Fibroblast of skin of right biceps (primary cell): ENCODE results near the gene PDCD11.

ENCODE experiments used
- DNase-seq: peaks from one replicate; pipeline ENCODE4 v3.0.0-alpha.2; 2013

The PDCD11 gene

GRCh38 chr10:103450201-103450695 is 53.8 kb downstream of the PDCD11 start:
- DNase-seq = no peak

- peak; percentile 54 for DNase-seq
Observed at GRCh38 chr10:103451091-103451813, 54.8 kb downstream of the PDCD11 start.

GRCh38 chr10:103451831-103452505 is 55.5 kb downstream of the PDCD11 start, which contains the start of gene CALHM2:
Gene CALHM2, minus strand, starts transcription at chr10:103452370. Its CDS starts 2,429 bp downstream, at chr10:103449941.
- DNase-seq = peak; percentile 63

- DNase-seq = no peak
Observed at GRCh38 chr10:103452506-103453230, 56.2 kb downstream of the PDCD11 start.

GRCh38 chr10:103454026-103454425 is 57.6 kb downstream of the PDCD11 start:
- DNase-seq = no peak

GRCh38 chr10:103455235-103455634 is 58.8 kb downstream of the PDCD11 start:
- no peak for DNase-seq

GRCh38 chr10:103456074-103456660 is 59.7 kb downstream of the PDCD11 start:
- no peak for DNase-seq

- DNase-seq = no peak
Observed at GRCh38 chr10:103457176-103457712, 60.8 kb downstream of the PDCD11 start.

- DNase-seq = no peak
Observed at GRCh38 chr10:103457896-103458583, 61.6 kb downstream of the PDCD11 start.

- DNase-seq = no peak
Observed at GRCh38 chr10:103458720-103459119, 62.3 kb downstream of the PDCD11 start, which contains the start of gene CALHM1. Gene CALHM1, minus strand, starts transcription at chr10:103458900. Its CDS starts 149 bp downstream, at chr10:103458751.

GRCh38 chr10:103459615-103460014 is 63.2 kb downstream of the PDCD11 start:
- DNase-seq = no peak

- no peak for DNase-seq
Observed at GRCh38 chr10:103463499-103463898, 67.1 kb downstream of the PDCD11 start.

GRCh38 chr10:103465411-103466179 is 69.2 kb downstream of the PDCD11 start:
- DNase-seq = no peak

- no peak for DNase-seq
Observed at GRCh38 chr10:103466734-103467133, 70.3 kb downstream of the PDCD11 start.

- DNase-seq = no peak
Observed at GRCh38 chr10:103467406-103467805, 71.0 kb downstream of the PDCD11 start.

GRCh38 chr10:103469201-103469600 is 72.8 kb downstream of the PDCD11 start:
- DNase-seq = no peak

- peak; percentile 49 for DNase-seq
Observed at GRCh38 chr10:103470761-103471653, 74.6 kb downstream of the PDCD11 start.

- DNase-seq = no peak
Observed at GRCh38 chr10:103472005-103472404, 75.6 kb downstream of the PDCD11 start.

GRCh38 chr10:103473261-103473671 is 76.8 kb downstream of the PDCD11 start:
- no peak for DNase-seq

GRCh38 chr10:103474077-103474476 is 77.7 kb downstream of the PDCD11 start:
- no peak for DNase-seq
